Epithelial cell of proximal tubule (primary cell): ENCODE results near the gene GPR173. TPM values are rescaled to one million over a fixed set of nuclear protein-coding genes. Genes with fewer than 3 reads are reported as not detected.
A peak's percentile ranks its signal among the peaks of the same experiment; 100 is the strongest.

Source experiments
- DNase-seq: peaks from one replicate; pipeline ENCODE4 v3.0.0-alpha.2; 2011; ENCODE audit warnings: low read depth
- H3K4me3 ChIP-seq: 2 replicates; pipeline ENCODE4 v1.5.1; 2011; ENCODE audit warnings: low read depth, mild to moderate bottlenecking, low read length
- CTCF ChIP-seq: conservative IDR thresholded peaks from 2 replicates; pipeline ENCODE4 v1.5.1; 2012; ENCODE audit warnings: low read depth, mild to moderate bottlenecking, low read length
- total RNA-seq: library from RNA; depleted of rRNA; stranded (reverse); fragments of >200 nt; gene quantifications from 2 replicates; pipeline ENCODE4 v1.2.3, GENCODE V29; 2015

Gene GPR173
- total RNA-seq, 1 donor from 2014 or later: 2.2 TPM

- no peak for DNase-seq
- no peak for TF ChIP-seq CTCF
These were observed 34.4 kb downstream of the GPR173 start for GRCh38 chrX:53082773-53083616.

GRCh38 chrX:53084043-53084570, 35.5 kb downstream of the GPR173 start:
- no peak for TF ChIP-seq CTCF
- no peak for DNase-seq
- no peak overlapping the region for H3K4me3 ChIP-seq

More at GRCh38 chrX:53082773-53083616, 34.4 kb downstream of the GPR173 start:
- H3K4me3 ChIP-seq: peak overlapping the region; percentile 65

GRCh38 chrX:53084863-53085262, 36.3 kb downstream of the GPR173 start:
- no peak for TF ChIP-seq CTCF
- no peak for DNase-seq

GRCh38 chrX:53085661-53086229, 37.2 kb downstream of the GPR173 start:
- DNase-seq: no peak
- TF ChIP-seq CTCF: no peak

More at GRCh38 chrX:53084863-53085262, 36.3 kb downstream of the GPR173 start:
- H3K4me3 ChIP-seq: no peak overlapping the region

GRCh38 chrX:53086464-53086863, 37.9 kb downstream of the GPR173 start:
- no peak for DNase-seq
- TF ChIP-seq CTCF: no peak

More at GRCh38 chrX:53085661-53086229, 37.2 kb downstream of the GPR173 start:
- H3K4me3 ChIP-seq: no peak overlapping the region

GRCh38 chrX:53087388-53087831, 38.8 kb downstream of the GPR173 start:
- H3K4me3 ChIP-seq: no peak overlapping the region
- TF ChIP-seq CTCF: no peak

More at GRCh38 chrX:53086464-53086863, 37.9 kb downstream of the GPR173 start:
- no peak overlapping the region for H3K4me3 ChIP-seq

More at GRCh38 chrX:53087388-53087831, 38.8 kb downstream of the GPR173 start:
- no peak for DNase-seq
